ENCODE data around the gene TMEM106C. TPM values are rescaled to one million over a fixed set of nuclear protein-coding genes. Genes with fewer than 3 reads are reported as not detected.

The TMEM106C gene
- total and polyA plus RNA-seq, 2 of the 4 experiments (the other 2 are of a cell fraction) = 72.1 to 74.6 TPM

DNA sequence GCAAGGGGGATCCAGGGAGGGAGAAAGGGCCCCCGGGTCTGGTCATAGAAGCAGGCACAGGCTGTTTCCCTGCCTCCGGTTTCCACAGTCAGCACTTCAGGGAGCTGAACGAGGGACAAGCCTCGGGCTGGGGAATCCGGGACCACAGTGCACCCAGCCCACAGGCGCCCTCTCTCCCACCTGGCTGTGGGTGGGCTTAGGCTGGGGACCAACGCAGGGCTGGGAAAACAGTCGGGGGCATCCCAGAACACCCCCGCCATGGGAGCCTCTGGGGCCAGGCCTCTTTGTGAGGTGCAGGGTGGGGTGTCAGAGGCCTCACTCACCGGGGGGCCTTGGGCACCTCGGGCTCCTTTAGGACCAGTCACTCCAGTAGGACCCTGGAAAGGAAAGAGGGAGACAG is 16.3 kb downstream of the TMEM106C start:
- Histone ChIP-seq H3K14ac (replicated peaks; ENCODE audit: low read depth, low read length) (no peak overlapping the region), H2AK9ac (replicated peaks; ENCODE audit: low read depth, low read length, poor library complexity) (no peak overlapping the region), H3K4me3 (ENCODE audit: insufficient read depth, low read depth, low read length) (no peak overlapping the region), H3K18ac (ENCODE audit: low read depth, low read length) (no peak overlapping the region), H3K9ac (ENCODE audit: low read depth, low read length) (no peak overlapping the region), H2BK15ac (ENCODE audit: low read depth, low read length) (no peak overlapping the region), H3K4me2 (ENCODE audit: low read depth, low read length) (no peak overlapping the region), H2BK20ac (ENCODE audit: low read depth, low read length) (no peak overlapping the region), H3K27me3 (ENCODE audit: control insufficient read depth, insufficient read depth, low read length) (peaks cover 51% of the 10 kb centered on the region), H4K20me1 (ENCODE audit: insufficient read depth, low read length) (no peaks in the 10 kb centered on the region), H2BK120ac (ENCODE audit: low read depth, low read length) (no peak overlapping the region), H4K5ac (ENCODE audit: low read depth, low read length) (no peak overlapping the region), H3K23ac (ENCODE audit: low read depth, low read length) (no peak overlapping the region), H3K27ac (ENCODE audit: insufficient read depth, low read length) (no peak overlapping the region), H3K4ac (ENCODE audit: low read depth, low read length) (no peak overlapping the region), H4K91ac (ENCODE audit: insufficient read depth, low read depth, low read length) (no peak overlapping the region), H2AFZ (replicated peaks; ENCODE audit: low read length, poor library complexity) (no peak overlapping the region), H3K9me1 (ENCODE audit: insufficient read depth, low read length) (no peaks in the 10 kb centered on the region), H3K79me1 (ENCODE audit: low read depth in 1 of 2, low read length in 2 of 2) (no peaks in the 10 kb centered on the region), H3K4me1 (ENCODE audit: control insufficient read depth, insufficient read depth, low read length) (no peaks in the 10 kb centered on the region), H4K8ac (ENCODE audit: low read depth in 2 of 2, low read length in 2 of 2) (no peak overlapping the region), H2BK5ac (ENCODE audit: low read depth, low read length, poor library complexity, severe bottlenecking) (no peak overlapping the region), H3K36me3 (ENCODE audit: control insufficient read depth, insufficient read depth, low read length) (no peaks in the 10 kb centered on the region), H3K9me3 (ENCODE audit: control insufficient read depth, insufficient read depth, low read length) (no peaks in the 10 kb centered on the region), H2AK5ac (ENCODE audit: low read depth, low read length) (no peak overlapping the region), H3K56ac (ENCODE audit: extremely low read depth, insufficient read depth, low read length) (no peak overlapping the region)
- TF ChIP-seq RCOR1 (IDR thresholded peaks at IDR 0.05; ENCODE audit: insufficient replicate concordance, low read length) (no peak), RFX5 (IDR thresholded peaks at IDR 0.05; ENCODE audit: low read depth, low read length) (no peak), NFE2L2 (IDR thresholded peaks at IDR 0.05; ENCODE audit: low read depth, low read length) (no peak), MAFK (IDR thresholded peaks at IDR 0.05; ENCODE audit: low read depth, low read length) (no peak), RAD21 (IDR thresholded peaks at IDR 0.05; ENCODE audit: low read length) (no peak), MXI1 (IDR thresholded peaks at IDR 0.05; ENCODE audit: borderline replicate concordance, low read depth, low read length) (no peak)
- dilution Hi-C loops (cut with HindIII; ENCODE audit: low sequenced_read_pairs, unreplicated experiment) = no loop called here
- ATAC-seq (ENCODE audit: low read depth) (no peak), DNase-seq (no peak)
- 71% methylated on average over 5 of the region's 11 CpGs; no CpG with 5 or more reads in 1 of the 2 experiments for WGBS, 2 experiments (ENCODE audit: extremely low coverage in 2 of 2, insufficient read length in 1 of 2)
- no TSS peak for BruUV-seq (replicated peaks)
- ChIA-PET POLR2A (ENCODE audit: unreplicated experiment) (no interaction called here), CTCF (interaction anchor here (0.6 kb wide), 1 partner anchor 9 kb away, joined by 3 read pairs; no protein-coding TSS in a partner anchor)
- in situ Hi-C loops (cut with MboI; ENCODE audit: low sequenced_read_pairs) = no loop called here
- intact Hi-C loops (cut with micrococcal nuclease) = no loop called here

Measured in IMR-90 (cell line).